BE2C (cell line): ENCODE measurements around the gene SMG6.
"Not testable (repeated sequence)": the region's sequence is repeated elsewhere in the genome, so short reads cannot be mapped to it uniquely, and the experiment has no call there.

Source experiments
- DNase-seq: peaks from one replicate; pipeline ENCODE4 v3.0.0-alpha.2; 2020
- H3K27me3 ChIP-seq: fragments of 250-450 bp; sonication (Bioruptor Pico); 2 replicates; pipeline ENCODE4 v1.5.1; 2020; ENCODE audit warnings: mild to moderate bottlenecking
- H3K36me3 ChIP-seq: fragments of 250-450 bp; sonication (Bioruptor Pico); 2 replicates; pipeline ENCODE4 v1.5.1; 2020; ENCODE audit warnings: mild to moderate bottlenecking
- H3K4me1 ChIP-seq: fragments of 250-450 bp; sonication (Bioruptor Pico); 2 replicates; pipeline ENCODE4 v1.5.1; 2020
- H3K4me3 ChIP-seq: 2 replicates; pipeline ENCODE4 v1.5.1; 2011; ENCODE audit warnings: low read depth, low read length
- H3K9me3 ChIP-seq: fragments of 250-450 bp; sonication (Bioruptor Pico); 2 replicates; pipeline ENCODE4 v1.5.1; 2020
- CTCF ChIP-seq: IDR thresholded peaks from 2 replicates; pipeline ENCODE4 v1.5.1; 2012; ENCODE audit warnings: mild to moderate bottlenecking, low read depth, low read length

Gene SMG6

DNA sequence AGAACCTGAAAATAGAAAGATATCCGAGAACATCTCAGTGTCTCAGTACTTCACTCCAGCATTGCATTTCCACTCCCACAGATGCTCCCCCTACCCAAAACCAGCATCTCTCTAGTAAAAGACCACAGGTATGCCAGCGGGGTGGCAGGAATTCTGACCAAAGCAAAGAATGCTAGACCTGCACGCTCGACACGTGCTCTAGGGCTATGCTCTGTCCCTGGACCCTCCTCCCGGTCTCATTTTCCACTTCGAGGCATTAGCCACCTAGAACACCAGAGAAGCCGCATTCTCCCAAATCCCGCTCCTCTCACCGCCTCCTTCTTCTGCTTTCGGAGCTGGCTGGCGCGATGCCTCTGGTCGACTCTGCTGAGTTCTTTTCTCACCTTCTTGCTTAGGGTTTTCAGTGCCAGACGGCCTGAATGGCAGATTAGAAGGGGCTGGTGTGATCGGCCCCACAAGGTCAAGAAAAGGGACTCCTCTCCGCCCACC lies 32.2 kb upstream of the SMG6 start:
- no peak for DNase-seq
- no peaks in the 10 kb centered on the region for H3K27me3 ChIP-seq
- no peaks in the 10 kb centered on the region for H3K9me3 ChIP-seq
- TF ChIP-seq CTCF, result no peak
- H3K36me3 ChIP-seq, result peaks cover 44% of the 10 kb centered on the region
- H3K4me1 ChIP-seq, result no peaks in the 10 kb centered on the region
- peak overlapping the region; percentile 91 for H3K4me3 ChIP-seq

- Histone ChIP-seq H3K9me3 (no peaks in the 10 kb centered on the region), H3K4me3 (no peak overlapping the region), H3K36me3 (peaks cover 59% of the 10 kb centered on the region), H3K4me1 (no peaks in the 10 kb centered on the region), H3K27me3 (no peaks in the 10 kb centered on the region)
- DNase-seq, result no peak
- TF ChIP-seq CTCF, result no peak
These were observed 27.7 kb upstream of the SMG6 start for GRCh38 chr17:2331303-2331702.

DNA sequence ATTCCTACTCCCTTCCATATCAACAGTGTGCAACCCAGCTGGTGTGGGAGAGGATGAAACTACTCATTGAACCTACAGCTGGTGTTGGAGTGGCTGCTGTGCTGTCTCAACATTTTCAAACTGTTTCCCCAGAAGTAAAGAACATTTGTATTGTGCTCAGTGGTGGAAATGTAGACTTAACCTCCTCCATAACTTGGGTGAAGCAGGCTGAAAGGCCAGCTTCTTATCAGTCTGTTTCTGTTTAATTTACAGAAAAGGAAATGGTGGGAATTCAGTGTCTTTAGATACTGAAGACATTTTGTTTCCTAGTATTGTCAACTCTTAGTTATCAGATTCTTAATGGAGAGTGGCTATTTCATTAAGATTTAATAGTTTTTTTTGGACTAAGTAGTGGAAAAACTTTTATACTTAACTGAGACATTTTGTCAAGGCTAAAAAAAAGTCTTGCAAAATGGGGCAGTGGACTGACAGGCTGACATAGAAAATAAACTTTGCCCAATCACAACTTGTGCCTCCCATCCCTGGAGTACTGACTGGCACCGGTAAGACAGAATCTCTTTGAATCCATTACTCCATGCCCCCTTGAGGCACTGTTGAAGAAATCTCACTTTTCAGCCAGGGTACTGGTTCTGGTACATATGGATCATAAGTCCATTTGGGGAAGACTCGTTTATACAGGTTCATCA lies 20.2 kb upstream of the SMG6 start:
- Histone ChIP-seq H3K27me3 (no peaks in the 10 kb centered on the region), H3K9me3 (no peaks in the 10 kb centered on the region), H3K4me3 (no peak overlapping the region), H3K4me1 (no peaks in the 10 kb centered on the region), H3K36me3 (peaks cover 30% of the 10 kb centered on the region)
- TF ChIP-seq CTCF, result no peak
- DNase-seq, result no peak

GRCh38 chr17:2321399-2321798 lies 17.8 kb upstream of the SMG6 start:
- no peaks in the 10 kb centered on the region for H3K27me3 ChIP-seq
- no peaks in the 10 kb centered on the region for H3K9me3 ChIP-seq
- TF ChIP-seq CTCF, result no peak
- H3K36me3 ChIP-seq, result peaks cover 30% of the 10 kb centered on the region
- no peaks in the 10 kb centered on the region for H3K4me1 ChIP-seq
- no peak overlapping the region for H3K4me3 ChIP-seq
- DNase-seq, result no peak

GRCh38 chr17:2319051-2319450 lies 15.5 kb upstream of the SMG6 start:
- Histone ChIP-seq H3K4me3 (no peak overlapping the region), H3K27me3 (no peaks in the 10 kb centered on the region), H3K9me3 (no peaks in the 10 kb centered on the region), H3K4me1 (no peaks in the 10 kb centered on the region), H3K36me3 (peaks cover 13% of the 10 kb centered on the region)
- no peak for TF ChIP-seq CTCF
- no peak for DNase-seq

- no peaks in the 10 kb centered on the region for H3K9me3 ChIP-seq
- peaks cover under 1% of the 10 kb centered on the region for H3K36me3 ChIP-seq
- H3K4me1 ChIP-seq, result no peaks in the 10 kb centered on the region
- no peaks in the 10 kb centered on the region for H3K27me3 ChIP-seq
- no peak overlapping the region for H3K4me3 ChIP-seq
- no peak for DNase-seq
- no peak for TF ChIP-seq CTCF
These were observed 14.2 kb upstream of the SMG6 start for GRCh38 chr17:2317796-2318195.

DNA sequence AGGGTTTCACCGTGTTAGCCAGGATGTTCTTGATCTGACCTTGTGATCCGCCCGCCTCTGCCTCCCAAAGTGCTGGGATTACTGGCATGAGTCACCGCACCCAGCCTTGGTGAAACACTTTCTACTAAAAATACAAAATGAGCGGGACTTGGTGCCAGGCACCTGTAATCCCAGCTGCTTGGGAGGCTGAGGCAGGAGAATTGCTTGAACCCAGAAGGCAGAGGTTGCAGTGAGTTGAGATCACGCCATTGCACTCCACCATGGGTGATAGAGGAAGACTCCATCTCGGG lies 13.3 kb upstream of the SMG6 start:
- H3K27me3 ChIP-seq, H3K9me3 ChIP-seq, DNase-seq, H3K4me1 ChIP-seq, H3K4me3 ChIP-seq, H3K36me3 ChIP-seq: not testable (repeated sequence)
